Esophagus muscularis mucosa (tissue), 4 donors: Measurements from ENCODE around the gene ATP2B2.

ENCODE experiments used
- CTCF ChIP-seq, 3 experiments: fragments of 200-600 bp in 2 of 3; fragments of 450-650 bp in 1 of 3; sonication (generic) in 2 of 3; IDR thresholded peaks; one replicate each; pipeline ENCODE4 v1.5.1; 2017 to 2019; ENCODE audit warnings: antibody characterized with exemption in 3 of 3, mild to moderate bottlenecking in 2 of 3, moderate library complexity in 1 of 3
- EP300 ChIP-seq: sonication (generic); formaldehyde crosslinking; IDR thresholded peaks from one replicate; pipeline ENCODE4 v1.6.1; 2017; ENCODE audit warnings: antibody characterized with exemption
- POLR2A ChIP-seq: fragments of 450-650 bp; IDR thresholded peaks from one replicate; pipeline ENCODE4 v1.6.1; 2017; ENCODE audit warnings: antibody characterized with exemption, moderate library complexity, mild to moderate bottlenecking, low read depth
- POLR2AphosphoS5 ChIP-seq, 2 donors: sonication (generic); formaldehyde crosslinking; IDR thresholded peaks; one replicate each; pipeline ENCODE4 v1.6.1; 2017; ENCODE audit warnings: antibody characterized with exemption in 2 of 2

DNA sequence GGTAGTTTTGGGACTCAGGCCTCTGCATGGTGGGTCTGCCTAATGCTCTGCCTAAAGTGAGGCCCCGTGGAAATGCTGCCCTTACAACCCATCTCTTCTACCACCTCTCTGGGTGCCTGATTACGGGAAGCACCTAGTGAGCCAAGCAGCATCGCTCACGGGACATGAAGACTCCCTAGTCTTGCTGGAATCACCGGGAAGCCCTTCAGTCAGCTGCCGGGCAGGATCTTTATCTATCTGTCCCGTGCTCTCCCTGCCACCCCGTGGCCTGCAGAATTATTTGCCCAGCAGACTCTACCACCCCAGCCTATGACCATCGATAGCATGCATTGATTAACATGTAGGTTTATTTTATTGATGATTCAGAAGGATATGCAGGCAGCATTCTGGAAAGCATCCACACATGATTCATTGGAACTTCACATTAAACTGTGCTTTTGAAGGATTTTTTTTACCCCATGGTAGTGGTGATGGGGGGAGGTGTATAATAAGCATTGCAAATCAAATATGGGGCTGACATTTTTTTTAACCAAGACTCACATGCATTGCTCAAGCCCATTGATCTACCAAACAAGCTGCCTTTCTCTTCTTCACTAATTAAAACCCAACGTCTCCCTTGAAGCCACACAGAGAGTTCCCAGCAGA is 63.1 kb downstream of the ATP2B2 start:
- TF ChIP-seq CTCF (IDR thresholded peaks at IDR 0.05) = no peak
- TF ChIP-seq POLR2A = no peak
- no peak for TF ChIP-seq EP300
- TF ChIP-seq POLR2AphosphoS5 (IDR thresholded peaks at IDR 0.05) = no peak
